NCI-H187 (cell line): Measurements from ENCODE around the gene TRIM28.
"Not testable (repeated sequence)": the region's sequence is repeated elsewhere in the genome, so short reads cannot be mapped to it uniquely, and the experiment has no call there.

Source experiments
- DNase-seq, 2 experiments: peaks; one replicate each; lab custom pipeline; 2025; lab: John Stamatoyannopoulos, UW

TRIM28 gene

GRCh38 chr19:58561373-58562121 is 17.7 kb downstream of the TRIM28 start:
- no peak for DNase-seq

GRCh38 chr19:58562122-58563033 is 18.5 kb downstream of the TRIM28 start:
- DNase-seq, result no peak

GRCh38 chr19:58563034-58563573 is 19.2 kb downstream of the TRIM28 start:
- no peak for DNase-seq

DNA sequence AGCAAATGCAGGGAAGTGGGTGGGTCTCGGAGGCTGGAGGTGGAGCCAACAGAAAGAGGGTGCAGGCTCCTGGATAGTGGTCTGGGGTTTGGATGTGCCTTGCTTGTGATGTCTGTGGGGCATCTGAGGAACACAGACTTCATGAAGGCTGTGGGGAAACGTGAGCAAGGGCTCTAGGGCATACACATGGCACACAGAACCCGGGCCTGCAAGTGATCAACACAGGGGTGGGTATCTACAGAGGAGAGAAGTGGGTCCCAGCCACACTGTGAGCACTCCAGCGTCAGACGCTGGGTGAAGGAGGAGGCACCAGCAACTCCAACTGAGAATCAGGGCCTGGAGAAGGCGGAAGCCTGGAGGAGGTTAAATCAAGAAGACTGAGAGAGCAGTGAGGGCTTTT is 20.0 kb downstream of the TRIM28 start:
- no peak for DNase-seq

- DNase-seq, result no peak
These were observed 23.1 kb downstream of the TRIM28 start for GRCh38 chr19:58566989-58567388.

- no peak for DNase-seq
These were observed 24.7 kb downstream of the TRIM28 start for GRCh38 chr19:58568453-58569130.

- no peak for DNase-seq
These were observed 25.5 kb downstream of the TRIM28 start for GRCh38 chr19:58569191-58569942.

DNA sequence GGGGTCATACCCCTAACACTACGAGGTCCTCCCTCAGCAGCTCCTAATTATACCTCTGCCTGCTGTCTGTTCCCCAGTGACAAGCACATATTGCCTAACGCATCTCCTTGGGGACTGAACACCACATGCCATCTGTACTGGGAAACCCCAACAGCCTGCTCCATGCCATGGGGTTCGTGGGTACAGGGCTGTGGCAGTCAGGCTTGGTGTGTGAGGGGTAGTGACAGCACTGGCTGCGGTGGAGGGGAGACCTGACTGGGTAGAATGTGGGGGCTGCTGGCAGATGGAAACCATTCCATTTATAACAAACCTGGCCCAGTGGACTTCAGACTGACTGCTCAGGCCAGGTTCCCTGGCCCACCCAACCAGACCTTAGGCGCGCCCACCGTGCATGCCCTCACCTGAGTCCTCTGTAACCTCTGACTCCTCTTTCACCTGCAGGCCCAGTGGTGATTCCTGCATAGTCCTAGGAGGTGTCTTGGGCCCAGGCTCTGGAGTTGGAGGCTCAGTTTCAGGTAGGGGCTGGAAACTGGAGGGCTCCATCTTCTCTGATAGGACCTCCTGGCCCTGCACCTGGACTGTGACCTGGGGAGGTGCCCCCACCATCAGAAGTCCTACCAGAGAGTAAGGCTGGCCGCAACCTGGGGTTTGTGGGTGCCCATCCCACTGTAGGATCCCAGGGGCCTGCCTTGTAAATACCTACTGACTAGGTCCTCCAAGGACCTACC is 26.2 kb downstream of the TRIM28 start:
- DNase-seq, result no peak

DNA sequence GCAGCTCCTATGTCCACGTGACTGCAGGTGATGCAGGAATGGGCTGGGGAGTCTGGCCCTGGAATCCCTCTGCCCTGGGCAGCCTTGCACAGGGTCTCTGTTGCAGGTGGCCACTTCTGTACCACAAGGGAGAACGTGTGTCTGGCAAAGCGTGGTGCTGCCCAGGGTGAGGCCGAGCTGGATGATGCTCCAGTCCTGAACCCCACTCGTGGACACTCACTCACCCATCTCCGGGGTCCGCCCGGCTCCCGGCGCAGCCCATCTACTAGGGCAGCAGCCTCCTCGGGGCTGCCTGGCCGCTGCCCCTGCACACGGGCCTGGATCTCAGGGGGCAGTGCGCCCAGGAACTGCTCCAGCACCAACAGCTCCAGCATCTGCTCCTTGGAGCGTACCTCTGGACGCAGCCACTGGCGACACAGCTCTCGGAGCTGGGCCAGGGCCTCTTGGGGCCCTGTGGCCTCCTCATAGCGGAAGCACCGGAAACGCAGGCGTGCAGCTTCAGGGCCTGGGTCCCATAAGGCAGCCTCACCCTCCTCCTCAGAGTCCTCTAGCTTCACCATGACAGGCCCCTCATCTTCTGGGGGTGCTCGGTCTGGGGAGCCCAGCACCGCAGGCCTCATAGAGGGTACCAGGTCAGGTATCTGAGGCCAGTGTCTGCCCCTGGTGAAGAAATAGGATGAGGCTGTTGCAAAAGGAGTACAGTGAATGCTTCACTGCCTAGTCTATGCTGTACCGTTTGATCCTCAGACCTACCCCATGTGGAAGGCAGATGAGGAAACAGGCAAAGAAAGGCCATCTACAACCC is 27.1 kb downstream of the TRIM28 start:
- no peak for DNase-seq

- DNase-seq, result no peak
These were observed 27.7 kb downstream of the TRIM28 start for GRCh38 chr19:58571575-58571947.

- DNase-seq, result no peak
These were observed 28.4 kb downstream of the TRIM28 start for GRCh38 chr19:58572026-58572817.

GRCh38 chr19:58572818-58573657 is 29.2 kb downstream of the TRIM28 start, which contains the start of gene MZF1:
Gene MZF1 (minus strand): TSS chr19:58573335. CDS start chr19:58571389, 1,946 bp downstream.
- no peak for DNase-seq

GRCh38 chr19:58573658-58574164 is 29.8 kb downstream of the TRIM28 start:
- no peak for DNase-seq

DNA sequence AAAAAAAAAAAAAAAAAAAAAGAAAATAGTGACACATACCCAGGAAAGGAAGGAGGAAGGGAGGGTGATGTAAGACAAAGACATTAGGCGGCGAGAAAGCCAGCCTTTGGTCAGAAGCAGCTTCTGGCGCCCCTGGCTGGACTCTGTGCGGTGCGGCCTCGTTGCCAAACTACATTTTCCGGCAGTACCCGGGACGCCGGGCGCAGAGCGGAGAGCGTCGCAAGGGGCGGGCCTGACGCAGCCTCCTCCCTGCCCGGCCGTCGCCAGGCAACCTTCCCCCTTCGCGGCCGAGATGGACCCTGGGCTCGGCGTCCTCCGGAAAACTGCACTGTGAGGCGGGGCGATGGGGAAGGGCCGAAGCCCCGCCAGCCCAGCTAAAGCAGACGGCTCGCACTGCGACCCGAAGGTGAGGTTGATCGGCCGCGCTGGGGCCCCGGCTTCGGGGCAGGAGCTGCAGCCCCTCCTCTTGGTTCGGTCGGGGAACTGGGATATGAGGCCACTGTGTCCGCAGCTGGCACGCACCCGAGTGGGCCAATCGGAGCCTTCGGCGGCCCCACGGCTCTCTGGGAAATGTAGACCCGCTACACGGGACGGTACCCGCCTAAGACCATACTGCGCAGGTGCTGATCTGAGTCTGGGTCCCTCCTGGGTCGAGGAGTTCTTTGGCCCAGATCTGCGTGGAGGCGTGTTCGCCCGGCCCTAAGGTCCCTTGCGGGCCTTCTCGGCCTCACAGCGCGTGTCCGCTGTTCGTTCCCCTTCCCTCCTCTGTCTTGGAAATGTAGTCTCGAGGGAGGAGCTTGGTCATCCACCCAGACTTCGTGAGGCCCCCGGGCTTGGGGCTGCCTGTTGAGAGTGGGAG is 31.5 kb downstream of the TRIM28 start:
- no peak for DNase-seq

DNA sequence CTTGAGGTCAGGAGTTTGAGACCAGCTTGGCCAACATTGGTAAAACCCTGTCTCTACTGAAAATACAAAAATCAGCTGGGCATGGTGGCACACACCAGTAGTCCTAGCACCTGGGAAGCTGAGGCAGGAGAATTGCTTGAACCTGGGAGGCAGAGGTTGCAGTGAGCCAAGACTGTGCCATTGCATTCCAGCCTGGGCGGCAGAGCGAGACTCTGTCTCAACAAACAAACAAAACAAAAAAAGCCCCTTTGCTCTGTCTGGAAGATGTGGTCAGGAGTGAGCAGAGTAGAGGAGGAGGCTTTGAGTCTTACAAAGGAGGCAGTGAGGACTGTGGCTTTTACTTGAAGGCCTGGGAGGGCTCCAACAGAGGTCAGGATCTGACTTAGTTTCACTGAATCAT is 33.7 kb downstream of the TRIM28 start:
- DNase-seq, result not testable (repeated sequence)

- DNase-seq, result no peak
These were observed 34.4 kb downstream of the TRIM28 start for GRCh38 chr19:58578012-58578925.
